OCI-LY1 (cell line): ENCODE measurements around the gene LSS.

Source experiments
- CTCF ChIP-seq: fragments of 200-600 bp; sonication (generic), shearing (Covaris generic); IDR thresholded peaks from 2 replicates; pipeline ENCODE4 v1.5.1; 2017; ENCODE audit warnings: mild to moderate bottlenecking, antibody characterized with exemption, low read length, moderate library complexity, mixed read lengths
- EZH2 ChIP-seq: fragments of 200-600 bp; sonication (generic), shearing (Covaris generic); IDR thresholded peaks from 2 replicates; pipeline ENCODE4 v1.8.0; 2017; ENCODE audit warnings: borderline replicate concordance, mixed run types, mild to moderate bottlenecking, antibody characterized with exemption, low read length, moderate library complexity, mixed read lengths

GRCh38 chr21:46160657-46160906 is 68.0 kb downstream of the LSS start:
- TF ChIP-seq CTCF (no peak), EZH2 (no peak)
